GM12875 (cell line): ENCODE data around the gene ASB4.

Experiments
- H3K4me3 ChIP-seq: one replicate; pipeline ENCODE4 v1.5.1; 2011; ENCODE audit warnings: low read depth, low read length, control low read depth
- TF ChIP-seq, protein P1 (sequence below): IDR thresholded peaks from 2 replicates; pipeline ENCODE4 v1.5.1; 2011; ENCODE audit warnings: low read depth, mild to moderate bottlenecking, control low read depth, inconsistent platforms, low read length, moderate library complexity, borderline replicate concordance; ENCODE audit not compliant: insufficient read depth

Gene ASB4

DNA sequence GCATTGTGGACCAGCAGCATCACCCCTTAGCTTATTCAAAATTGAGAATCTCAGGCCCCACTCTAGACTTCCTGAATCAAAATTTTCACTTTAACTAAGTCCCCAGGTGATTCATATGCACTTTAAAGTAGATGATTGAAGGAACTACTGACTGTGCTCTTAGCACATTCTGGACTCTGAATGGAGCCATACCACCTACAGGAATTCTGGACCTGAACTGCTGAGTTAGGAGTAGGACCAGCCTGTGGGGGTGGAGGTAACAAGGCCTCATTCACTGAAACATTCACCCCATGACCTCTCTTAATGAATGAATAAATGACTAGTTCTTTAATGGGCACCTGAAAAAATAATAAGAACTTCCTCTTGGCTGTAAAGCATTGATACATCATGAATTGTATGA lies 103.3 kb downstream of the ASB4 start:
- TF ChIP-seq, protein P1, sequence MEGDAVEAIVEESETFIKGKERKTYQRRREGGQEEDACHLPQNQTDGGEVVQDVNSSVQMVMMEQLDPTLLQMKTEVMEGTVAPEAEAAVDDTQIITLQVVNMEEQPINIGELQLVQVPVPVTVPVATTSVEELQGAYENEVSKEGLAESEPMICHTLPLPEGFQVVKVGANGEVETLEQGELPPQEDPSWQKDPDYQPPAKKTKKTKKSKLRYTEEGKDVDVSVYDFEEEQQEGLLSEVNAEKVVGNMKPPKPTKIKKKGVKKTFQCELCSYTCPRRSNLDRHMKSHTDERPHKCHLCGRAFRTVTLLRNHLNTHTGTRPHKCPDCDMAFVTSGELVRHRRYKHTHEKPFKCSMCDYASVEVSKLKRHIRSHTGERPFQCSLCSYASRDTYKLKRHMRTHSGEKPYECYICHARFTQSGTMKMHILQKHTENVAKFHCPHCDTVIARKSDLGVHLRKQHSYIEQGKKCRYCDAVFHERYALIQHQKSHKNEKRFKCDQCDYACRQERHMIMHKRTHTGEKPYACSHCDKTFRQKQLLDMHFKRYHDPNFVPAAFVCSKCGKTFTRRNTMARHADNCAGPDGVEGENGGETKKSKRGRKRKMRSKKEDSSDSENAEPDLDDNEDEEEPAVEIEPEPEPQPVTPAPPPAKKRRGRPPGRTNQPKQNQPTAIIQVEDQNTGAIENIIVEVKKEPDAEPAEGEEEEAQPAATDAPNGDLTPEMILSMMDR = no peak
- no peak overlapping the region for H3K4me3 ChIP-seq

- no peak overlapping the region for H3K4me3 ChIP-seq
- TF ChIP-seq, protein P1 = no peak
These were observed 104.0 kb downstream of the ASB4 start for GRCh38 chr7:95589766-95590165.
